ENCODE measurements around the gene ATF5. TPM values are rescaled to one million over a fixed set of nuclear protein-coding genes. Genes with fewer than 3 reads are reported as not detected.

The ATF5 gene
- total RNA-seq, 1 donor from 2014 or later = 30.0 TPM

GRCh38 chr19:49894011-49894664 is 34.9 kb upstream of the ATF5 start:
- DNase-seq (ENCODE audit: extremely low read depth, low read depth, low spot score) = no peak

- no peak for DNase-seq (ENCODE audit: extremely low read depth, low read depth, low spot score)
Observed at GRCh38 chr19:49894879-49895565, 34.0 kb upstream of the ATF5 start.

- no peak for DNase-seq (ENCODE audit: extremely low read depth, low read depth, low spot score)
Observed at GRCh38 chr19:49895566-49896297, 33.3 kb upstream of the ATF5 start.

- DNase-seq (ENCODE audit: extremely low read depth, low read depth, low spot score) = peak; percentile 44
Observed at GRCh38 chr19:49896863-49897621, 32.0 kb upstream of the ATF5 start, which contains the start of gene IL4I1. Gene IL4I1, minus strand, starts transcription at chr19:49896887. Its CDS starts 727 bp downstream, at chr19:49896160.

- no peak for DNase-seq (ENCODE audit: extremely low read depth, low read depth, low spot score)
Observed at GRCh38 chr19:49904136-49904535, 24.9 kb upstream of the ATF5 start.

GRCh38 chr19:49906879-49907564 is 22.0 kb upstream of the ATF5 start:
- no peak for DNase-seq (ENCODE audit: extremely low read depth, low read depth, low spot score)

- DNase-seq (ENCODE audit: extremely low read depth, low read depth, low spot score) = no peak
Observed at GRCh38 chr19:49907745-49908446, 21.1 kb upstream of the ATF5 start.

- DNase-seq (ENCODE audit: extremely low read depth, low read depth, low spot score) = no peak
Observed at GRCh38 chr19:49908480-49909420, 20.3 kb upstream of the ATF5 start.

- no peak for DNase-seq (ENCODE audit: extremely low read depth, low read depth, low spot score)
Observed at GRCh38 chr19:49910179-49910578, 18.8 kb upstream of the ATF5 start.

GRCh38 chr19:49911381-49912145 is 17.4 kb upstream of the ATF5 start:
- DNase-seq (ENCODE audit: extremely low read depth, low read depth, low spot score) = no peak

- DNase-seq (ENCODE audit: extremely low read depth, low read depth, low spot score) = no peak
Observed at GRCh38 chr19:49912965-49913685, 15.9 kb upstream of the ATF5 start.

GRCh38 chr19:49913720-49914119 is 15.3 kb upstream of the ATF5 start:
- DNase-seq (ENCODE audit: extremely low read depth, low read depth, low spot score) = no peak

GRCh38 chr19:49915271-49915670 is 13.7 kb upstream of the ATF5 start:
- no peak for DNase-seq (ENCODE audit: extremely low read depth, low read depth, low spot score)

GRCh38 chr19:49916839-49917733 is 11.9 kb upstream of the ATF5 start:
- no peak for DNase-seq (ENCODE audit: extremely low read depth, low read depth, low spot score)

GRCh38 chr19:49918089-49918488 is 10.9 kb upstream of the ATF5 start:
- DNase-seq (ENCODE audit: extremely low read depth, low read depth, low spot score) = no peak

GRCh38 chr19:49920624-49921363 is 8.2 kb upstream of the ATF5 start:
- no peak for DNase-seq (ENCODE audit: extremely low read depth, low read depth, low spot score)
